Ecto neural progenitor cell (in vitro differentiated cells): ENCODE data around the gene DIAPH1.

Experiments
- DNase-seq: peaks from one replicate; pipeline ENCODE4 v3.0.0-alpha.2; 2018; ENCODE audit warnings: low spot score

DIAPH1 gene

DNA sequence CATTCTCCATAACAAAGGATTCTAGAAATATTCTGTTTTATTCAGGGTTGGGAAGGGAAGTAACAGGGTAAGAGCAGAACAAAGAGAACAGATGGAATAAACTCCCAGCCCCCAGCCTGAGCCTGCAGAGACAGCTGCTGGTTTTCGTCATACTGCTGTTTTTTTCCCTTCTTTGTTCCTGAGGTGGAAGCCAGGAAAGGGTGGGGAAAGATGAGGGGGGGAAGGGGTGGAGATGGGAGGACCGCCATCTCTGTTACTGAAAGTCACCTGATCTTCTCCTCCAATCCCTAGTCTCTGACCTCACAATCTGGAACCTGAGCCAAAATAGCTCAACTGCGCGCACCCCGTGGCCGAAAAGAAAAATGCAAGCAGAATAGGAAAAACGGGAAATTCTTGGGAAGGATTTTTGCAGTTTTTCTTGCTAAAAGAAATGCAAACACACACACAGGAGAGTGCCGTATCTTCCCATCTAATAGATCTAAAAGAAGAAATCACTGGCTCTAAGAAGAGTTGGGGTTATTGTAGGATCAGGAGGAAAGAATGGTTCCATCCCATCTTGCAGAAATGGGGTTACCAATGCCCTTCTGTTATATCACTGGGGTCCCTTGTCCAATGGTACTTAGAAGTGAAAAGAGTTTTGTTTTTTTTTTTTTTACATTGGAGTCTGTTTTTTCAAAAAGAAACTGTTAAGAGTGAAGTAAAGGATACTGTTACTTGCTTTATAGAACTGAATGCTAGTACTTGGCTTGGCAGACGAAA lies 57.9 kb downstream of the DIAPH1 start:
- peak; percentile 82 for DNase-seq

DNA sequence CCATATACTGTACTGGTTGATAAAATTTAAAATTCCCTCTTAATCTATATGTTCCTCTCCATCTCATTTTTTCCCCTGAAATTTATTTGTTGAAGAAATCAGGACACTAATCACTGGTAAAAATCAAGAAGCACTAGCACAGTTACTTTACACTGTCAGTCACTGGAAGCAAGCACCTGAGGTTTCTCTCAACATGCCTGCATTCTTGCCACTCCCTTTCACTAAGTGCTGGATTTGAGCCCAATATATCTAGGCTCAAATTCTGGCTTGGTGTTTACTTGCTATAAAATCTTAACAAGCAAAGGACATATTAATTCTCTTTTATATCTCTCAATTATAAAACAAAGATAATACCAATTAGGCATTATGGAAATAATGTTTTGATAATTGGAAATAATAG lies 58.6 kb downstream of the DIAPH1 start:
- DNase-seq: no peak

DNA sequence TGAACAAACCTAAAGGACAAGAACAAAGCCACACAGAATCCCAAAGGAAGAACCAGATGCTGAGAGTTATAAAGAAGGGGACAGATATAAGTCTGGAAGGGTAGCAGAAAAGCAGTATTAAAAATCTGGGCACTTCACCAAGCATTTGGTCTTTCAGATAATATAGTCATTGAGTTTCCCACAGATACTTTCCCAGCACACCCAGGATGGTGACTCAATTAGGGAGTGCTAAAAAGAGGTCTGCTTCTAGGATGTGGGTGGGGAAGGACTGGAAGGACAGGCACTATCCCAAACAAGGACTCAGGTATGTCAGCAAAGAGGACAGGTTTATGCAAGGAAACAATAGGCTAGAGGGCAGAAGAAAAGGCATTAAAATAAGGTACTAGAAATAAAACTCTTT lies 59.3 kb downstream of the DIAPH1 start:
- no peak for DNase-seq

GRCh38 chr5:141558150-141558549 lies 60.6 kb downstream of the DIAPH1 start:
- DNase-seq: no peak

GRCh38 chr5:141557681-141558136 lies 61.1 kb downstream of the DIAPH1 start:
- DNase-seq: peak; percentile 90

GRCh38 chr5:141547921-141548320 lies 70.9 kb downstream of the DIAPH1 start:
- no peak for DNase-seq

GRCh38 chr5:141547488-141547887 lies 71.3 kb downstream of the DIAPH1 start:
- no peak for DNase-seq

DNA sequence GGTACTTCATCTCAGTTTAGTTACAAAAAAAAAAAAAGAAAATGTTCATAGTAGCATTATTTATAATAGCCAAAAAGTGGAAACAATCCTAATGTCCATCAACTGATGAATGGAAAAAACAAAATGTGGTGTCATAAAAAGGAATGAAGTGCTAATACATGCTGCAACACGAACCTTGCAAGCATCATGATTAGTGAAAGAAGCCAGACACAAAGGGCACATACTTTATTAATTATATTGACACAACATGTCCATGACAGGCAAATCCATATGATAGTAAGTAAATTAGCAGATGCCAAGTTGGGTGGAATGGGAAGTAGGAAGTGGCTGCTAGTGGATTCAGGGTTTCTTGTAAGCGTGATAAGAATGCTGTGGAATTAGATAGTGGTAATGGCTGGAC lies 75.7 kb downstream of the DIAPH1 start:
- DNase-seq: no peak

- no peak for DNase-seq
These were observed 84.1 kb downstream of the DIAPH1 start for GRCh38 chr5:141534492-141535213.

- no peak for DNase-seq
These were observed 84.9 kb downstream of the DIAPH1 start for GRCh38 chr5:141533897-141534296.

- DNase-seq: no peak
These were observed 86.1 kb downstream of the DIAPH1 start for GRCh38 chr5:141532726-141533125.

DNA sequence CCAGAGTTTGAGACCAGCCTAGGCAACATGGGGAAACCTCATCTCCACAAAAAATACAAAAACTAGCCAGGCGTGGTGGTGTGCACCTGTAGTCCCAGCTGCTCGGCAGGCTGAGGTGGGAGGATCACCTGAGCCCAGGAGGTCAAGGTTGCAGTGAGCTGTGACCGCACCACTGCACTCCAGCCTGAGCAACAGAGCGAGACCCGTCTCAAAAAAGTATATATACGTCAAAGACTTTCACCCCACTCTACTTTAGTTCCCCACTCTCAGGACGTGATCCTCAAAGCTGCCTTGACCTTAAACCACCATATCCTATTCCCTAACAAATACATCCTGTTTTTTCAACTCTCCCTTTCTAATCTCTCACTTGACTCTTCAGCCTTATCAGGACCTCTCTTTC lies 88.9 kb downstream of the DIAPH1 start:
- DNase-seq: no peak

- no peak for DNase-seq
These were observed 89.8 kb downstream of the DIAPH1 start for GRCh38 chr5:141529002-141529401.

GRCh38 chr5:141528291-141528984 lies 90.4 kb downstream of the DIAPH1 start:
- no peak for DNase-seq

DNA sequence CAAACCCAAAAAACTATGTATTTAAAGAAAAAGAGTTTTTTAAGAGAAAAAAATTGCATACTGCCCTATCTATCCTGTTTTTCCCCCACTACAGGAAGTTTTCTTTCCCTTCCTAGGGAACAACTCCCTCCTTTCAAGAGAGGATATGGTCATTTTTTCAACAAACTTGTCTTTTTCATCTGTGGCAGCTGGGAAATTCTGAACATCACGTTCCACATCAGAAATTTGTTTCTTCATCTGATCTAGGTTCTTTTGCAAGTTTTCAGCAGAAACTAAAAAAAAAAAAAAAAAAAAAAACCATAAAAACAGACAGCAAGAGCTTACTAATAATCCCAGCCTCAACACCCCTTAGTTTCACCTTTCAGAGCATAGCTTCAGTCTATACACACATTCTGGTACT lies 91.4 kb downstream of the DIAPH1 start:
- DNase-seq: no peak

DNA sequence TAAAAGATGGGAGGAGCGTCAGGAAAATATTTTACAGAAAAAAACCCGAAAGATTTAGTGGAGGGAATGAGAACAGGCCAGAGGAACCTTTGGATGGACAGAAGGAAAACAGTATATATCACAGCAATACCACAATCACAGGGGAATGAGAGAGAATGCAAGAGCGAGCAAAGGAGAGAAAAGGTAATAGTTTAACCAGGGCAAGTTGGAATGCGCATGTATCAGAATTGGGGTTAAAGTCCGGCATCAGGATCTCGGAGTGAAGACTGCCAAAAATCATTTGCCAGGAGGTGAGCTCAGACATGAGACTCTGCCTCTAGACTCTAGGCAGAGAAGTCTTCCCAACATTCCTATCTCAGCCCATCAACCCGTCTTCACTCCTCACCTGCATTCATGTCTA lies 93.1 kb downstream of the DIAPH1 start:
- no peak for DNase-seq

DNA sequence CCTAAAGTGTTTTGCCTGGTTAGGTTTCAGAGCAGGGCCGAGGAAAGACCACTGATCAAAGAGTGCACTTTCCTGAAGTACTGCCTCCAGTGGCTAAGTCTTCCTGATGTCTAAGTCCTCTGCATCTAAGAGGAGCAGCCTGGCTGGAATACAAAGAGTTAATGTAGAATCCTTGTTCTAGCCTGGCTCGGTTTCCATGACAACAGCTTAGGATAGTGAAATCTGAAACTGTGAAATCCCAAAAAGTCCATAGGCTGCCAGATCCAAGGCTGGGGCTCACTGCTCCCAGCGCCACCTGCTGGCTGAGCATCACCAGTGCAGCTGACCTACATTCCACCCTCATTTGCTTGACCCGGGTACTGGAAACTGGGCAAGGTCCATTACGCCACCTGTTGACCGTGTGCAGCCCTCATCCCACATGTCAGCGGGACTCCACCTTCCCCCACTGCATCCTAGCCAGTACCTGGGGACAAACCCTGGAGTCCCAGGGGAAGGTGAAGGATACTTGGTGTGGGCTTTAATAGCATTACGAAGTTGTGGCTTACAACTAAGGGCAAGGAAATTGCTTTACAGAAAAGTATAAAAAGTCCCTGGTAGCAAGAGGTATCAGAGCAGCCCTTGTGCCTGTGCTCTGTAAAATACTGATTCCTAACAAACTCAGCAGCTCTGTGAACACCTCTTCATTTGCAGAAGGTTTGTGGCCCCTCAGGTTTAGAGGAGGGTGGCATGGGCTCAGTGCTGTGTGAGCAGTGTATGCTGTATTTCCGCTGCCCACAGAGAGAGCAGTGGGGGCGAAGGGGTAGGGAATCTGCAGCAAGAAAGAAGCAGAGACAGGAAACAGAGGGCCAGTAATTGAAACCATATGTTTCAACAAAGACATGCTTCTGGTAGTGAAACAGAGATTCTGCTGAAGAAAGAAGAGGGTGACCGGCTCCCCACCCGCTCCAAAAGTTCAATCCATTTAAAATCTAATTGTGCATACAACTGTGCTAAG lies 93.9 kb downstream of the DIAPH1 start:
- DNase-seq: peak; percentile 96

GRCh38 chr5:141523991-141524390 lies 94.8 kb downstream of the DIAPH1 start:
- no peak for DNase-seq

DNA sequence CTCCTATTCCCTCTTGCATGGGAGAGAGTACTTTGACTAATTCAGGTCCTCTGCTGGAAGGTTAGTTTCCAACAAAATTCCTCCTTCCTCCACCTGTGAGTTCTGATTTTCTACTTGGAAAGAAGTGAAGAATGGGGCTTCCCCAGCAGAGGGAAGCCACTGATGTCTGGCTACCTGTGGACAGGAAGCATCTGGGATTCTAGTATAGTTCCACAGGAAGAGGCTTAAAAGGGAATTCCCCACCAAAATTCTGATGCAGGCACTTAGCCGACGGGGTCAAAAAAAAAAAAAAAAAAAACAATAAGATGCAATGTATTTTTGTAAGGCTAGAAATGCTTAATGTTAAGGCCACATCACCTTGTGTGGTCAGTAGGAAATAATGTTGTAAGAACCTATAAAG lies 96.5 kb downstream of the DIAPH1 start:
- DNase-seq: no peak

DNA sequence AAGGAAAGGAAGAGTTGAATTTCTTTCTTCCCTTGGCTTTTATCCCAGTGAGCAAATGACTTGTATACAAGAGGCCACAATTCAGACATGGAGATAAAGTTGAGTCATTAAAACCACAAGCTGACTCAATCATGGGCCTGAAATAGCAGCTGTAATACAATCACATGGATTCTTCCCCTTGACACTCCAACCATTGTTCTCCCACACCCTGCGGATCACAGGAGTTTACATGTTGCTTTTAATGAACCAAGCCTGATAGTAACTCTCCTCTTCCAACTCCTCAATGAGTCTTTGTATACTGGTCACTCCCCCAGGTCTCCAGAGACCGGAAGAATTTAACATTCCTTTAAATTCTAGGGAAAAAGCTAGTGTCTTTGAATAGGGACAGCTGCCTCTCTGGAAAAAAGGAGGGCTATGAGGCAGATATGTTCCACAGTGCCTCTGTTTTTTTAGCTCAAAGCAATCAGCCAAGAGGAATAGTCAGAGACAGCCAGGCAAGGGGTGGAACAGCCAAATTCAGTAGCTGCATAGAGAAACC lies 97.5 kb downstream of the DIAPH1 start:
- DNase-seq: no peak
